NOMO-1 (cell line): Measurements from ENCODE around the gene DYNC1I1.
A peak's percentile ranks its signal among the peaks of the same experiment; 100 is the strongest.

Experiments used
- DNase-seq, 2 experiments: peaks; one replicate each; lab custom pipeline; 2025; ENCODE audit not compliant: unreplicated experiment in 2 of 2; lab: John Stamatoyannopoulos, UW

The DYNC1I1 gene

GRCh38 chr7:95847061-95847460, 74.7 kb downstream of the DYNC1I1 start:
- DNase-seq: no peak

- DNase-seq: no peak
Observed at GRCh38 chr7:95859429-95859828, 87.1 kb downstream of the DYNC1I1 start.

DNA sequence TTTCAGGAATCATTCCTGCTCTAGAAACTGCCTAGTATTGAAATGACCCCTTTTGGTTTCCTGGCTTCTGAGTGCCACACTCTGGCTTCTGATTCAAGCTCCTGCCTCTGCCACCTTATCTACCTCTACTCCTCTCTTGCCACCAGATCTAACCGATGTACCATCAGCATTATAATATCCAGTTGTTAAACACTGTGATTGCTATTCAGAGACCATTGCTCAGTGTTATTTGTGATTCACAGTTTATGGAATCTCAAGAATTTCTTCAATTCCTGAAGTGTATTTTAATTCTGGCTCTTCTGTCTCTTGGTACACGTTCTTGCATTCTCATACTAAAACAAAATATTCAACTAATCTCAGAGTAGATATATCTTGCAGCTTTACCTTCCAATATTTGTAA, 88.7 kb downstream of the DYNC1I1 start:
- no peak for DNase-seq

- no peak for DNase-seq
Observed at GRCh38 chr7:95863623-95864022, 91.3 kb downstream of the DYNC1I1 start.

GRCh38 chr7:95865716-95866371, 93.5 kb downstream of the DYNC1I1 start:
- DNase-seq: no peak

GRCh38 chr7:95867309-95867708, 95.0 kb downstream of the DYNC1I1 start:
- DNase-seq: no peak

- peak; percentile 55 to 81 for DNase-seq
Observed at GRCh38 chr7:95871075-95871848, 98.9 kb downstream of the DYNC1I1 start.

DNA sequence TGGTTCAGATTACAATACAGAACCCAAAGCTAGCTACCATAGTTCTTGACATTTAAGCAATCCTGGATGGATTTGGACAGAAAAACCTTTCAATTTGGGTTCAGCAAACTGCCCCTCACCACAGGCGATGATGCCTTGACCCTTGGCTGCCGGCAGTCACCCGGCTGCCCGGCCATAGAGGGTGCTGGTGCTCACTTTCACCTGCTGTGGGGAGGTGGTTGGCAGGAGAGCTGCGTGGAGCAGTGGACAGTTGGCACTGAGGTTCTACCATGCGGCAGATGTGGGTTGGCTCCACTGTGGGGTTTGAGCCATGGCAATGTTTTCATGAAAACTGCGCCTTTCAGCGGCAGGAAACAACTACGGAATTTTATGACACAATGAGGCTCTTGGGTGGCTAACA, 99.5 kb downstream of the DYNC1I1 start:
- no peak for DNase-seq

DNA sequence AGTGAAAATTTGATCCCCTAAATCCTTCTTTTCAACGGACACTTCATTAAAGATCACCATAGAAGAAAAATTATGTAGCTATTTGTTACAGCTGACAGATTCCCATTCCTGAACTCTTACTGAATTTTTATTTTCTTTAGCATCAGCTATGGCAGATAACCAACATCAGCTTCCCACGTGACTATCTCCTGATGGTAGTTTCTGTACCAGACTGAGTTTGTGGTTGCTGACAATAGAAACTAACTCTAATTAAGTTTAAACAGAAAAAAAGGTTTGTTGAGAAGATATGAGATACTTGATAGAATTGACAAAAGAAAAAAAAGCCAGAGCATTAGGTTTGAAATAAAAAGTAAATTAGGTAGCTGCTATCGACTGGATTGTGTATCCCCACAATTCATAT, 101.8 kb downstream of the DYNC1I1 start:
- DNase-seq: no peak

DNA sequence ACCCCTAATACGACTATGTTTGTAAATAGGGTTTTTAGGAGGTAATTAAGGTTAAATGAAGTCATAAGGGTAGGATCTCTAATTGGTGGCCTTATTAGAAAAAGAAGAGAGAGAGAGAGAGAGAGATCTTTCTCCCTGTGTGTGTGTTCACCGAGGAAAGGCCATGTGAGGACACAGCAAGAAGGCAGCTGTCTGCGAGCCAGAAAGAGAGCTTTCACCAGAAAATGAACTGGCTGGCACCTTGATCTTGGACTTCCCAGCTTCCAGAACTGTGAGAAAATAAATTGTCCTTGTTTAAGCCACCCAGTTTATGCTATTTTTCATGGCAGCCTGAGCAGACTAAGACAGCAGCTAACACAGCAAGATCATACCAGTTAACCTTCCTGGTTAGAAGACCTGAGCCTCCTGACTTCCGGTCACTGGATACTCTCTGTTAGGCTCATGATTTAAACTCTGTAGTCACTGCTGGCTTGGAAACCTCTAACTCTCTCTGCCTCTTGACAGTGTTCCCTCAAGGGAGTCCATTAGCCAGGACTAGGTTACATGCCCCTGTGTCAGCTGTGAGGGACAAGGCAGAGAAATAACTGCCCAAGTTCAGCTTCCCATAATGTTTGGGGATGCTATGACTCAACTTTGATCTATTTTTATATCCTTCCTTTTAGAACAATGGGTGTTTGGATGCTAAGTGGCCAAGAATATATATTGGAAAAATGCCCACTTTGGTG, 102.3 kb downstream of the DYNC1I1 start:
- no peak for DNase-seq

DNA sequence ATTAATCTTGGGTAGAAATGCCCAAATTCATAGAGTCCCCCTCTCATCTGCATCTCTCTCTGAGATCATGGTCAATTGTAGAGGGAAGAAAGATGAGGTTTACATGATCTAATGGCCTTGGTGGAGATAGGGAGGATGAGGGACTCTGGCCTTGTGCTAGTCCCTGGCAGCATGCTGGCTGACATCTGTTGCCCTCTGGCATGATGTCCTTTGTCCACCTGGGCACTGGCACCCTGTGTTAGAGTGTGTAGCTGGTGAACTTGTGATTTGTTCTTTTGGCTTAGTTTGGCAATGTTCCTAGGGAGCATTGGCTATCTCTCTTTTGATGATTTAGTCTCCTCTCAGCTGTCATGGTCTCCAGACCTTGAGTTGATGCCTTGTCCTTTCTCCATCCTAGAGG, 103.2 kb downstream of the DYNC1I1 start:
- DNase-seq: no peak

GRCh38 chr7:95878677-95879076, 106.3 kb downstream of the DYNC1I1 start:
- no peak for DNase-seq

DNA sequence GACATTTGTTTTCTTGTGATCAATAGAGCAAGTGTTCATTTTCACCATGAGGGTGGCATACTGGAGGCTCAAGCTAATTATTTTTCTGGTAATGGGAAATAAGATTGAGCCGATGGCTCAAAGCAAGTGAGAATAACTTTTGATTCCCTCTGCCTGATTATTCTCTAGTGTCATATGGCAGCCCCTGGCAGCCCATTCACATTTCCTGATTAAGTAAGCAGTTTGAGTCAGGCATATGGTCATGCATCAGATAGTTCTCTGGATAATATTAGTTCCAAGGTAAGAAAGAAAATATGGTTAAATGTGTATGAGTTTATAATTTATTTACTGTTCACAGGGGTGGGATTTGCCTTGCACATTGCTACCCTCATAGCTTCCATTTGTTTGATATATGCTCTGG, 109.2 kb downstream of the DYNC1I1 start:
- DNase-seq: no peak

DNA sequence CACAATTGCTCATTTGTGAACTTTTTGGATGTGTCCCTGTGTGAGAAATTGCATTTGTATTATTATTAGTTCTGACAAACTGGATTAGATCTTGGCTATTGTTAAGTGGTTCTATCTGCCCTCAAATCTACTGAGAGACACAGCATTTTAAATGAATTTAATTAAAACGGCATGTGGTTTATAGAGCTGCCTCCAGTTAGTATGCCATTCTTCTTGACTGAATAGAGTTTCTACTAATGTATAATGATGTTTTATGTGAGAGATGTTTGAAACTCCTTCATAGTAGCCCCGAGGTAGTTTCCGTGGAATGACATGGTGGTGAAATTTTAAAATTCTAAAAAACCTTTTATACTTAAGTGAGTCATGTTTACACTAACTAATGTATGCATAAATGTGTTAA, 110.9 kb downstream of the DYNC1I1 start:
- no peak for DNase-seq

GRCh38 chr7:95886501-95887090, 114.2 kb downstream of the DYNC1I1 start:
- peak; percentile 19 to 96 for DNase-seq

- DNase-seq: no peak
Observed at GRCh38 chr7:95893484-95893883, 121.1 kb downstream of the DYNC1I1 start.

DNA sequence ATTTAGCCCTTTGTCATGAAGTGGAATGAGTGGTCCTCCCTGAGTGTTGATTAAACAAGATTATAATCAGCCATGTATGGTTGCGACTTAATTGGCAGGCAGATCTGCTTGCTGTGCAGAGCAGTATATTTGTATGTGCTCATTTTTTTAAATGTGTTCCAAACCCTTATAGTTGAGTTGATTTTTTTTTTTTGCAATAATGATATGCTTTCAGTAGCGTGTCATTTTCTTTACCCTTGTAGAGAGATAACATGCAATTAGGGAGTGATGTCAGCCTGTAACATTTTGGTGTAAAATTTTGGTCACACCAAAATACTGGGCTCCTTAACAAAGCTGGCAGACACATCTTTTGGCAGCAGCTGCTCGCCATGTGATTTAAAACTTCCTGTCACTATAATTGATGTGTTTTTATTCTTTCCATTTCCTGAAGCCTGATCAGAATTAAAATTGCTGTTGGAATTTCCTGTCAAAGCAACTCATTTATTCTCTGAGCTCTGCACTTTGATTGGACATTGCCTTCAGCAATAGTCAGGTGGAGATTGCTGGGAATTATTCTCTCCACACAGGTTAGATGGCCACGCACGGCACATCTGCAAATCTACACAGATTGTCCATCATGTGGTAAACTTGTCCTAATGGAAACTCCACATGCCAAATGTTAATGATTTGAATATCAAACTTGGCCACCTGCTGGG, 125.3 kb downstream of the DYNC1I1 start:
- no peak for DNase-seq

DNA sequence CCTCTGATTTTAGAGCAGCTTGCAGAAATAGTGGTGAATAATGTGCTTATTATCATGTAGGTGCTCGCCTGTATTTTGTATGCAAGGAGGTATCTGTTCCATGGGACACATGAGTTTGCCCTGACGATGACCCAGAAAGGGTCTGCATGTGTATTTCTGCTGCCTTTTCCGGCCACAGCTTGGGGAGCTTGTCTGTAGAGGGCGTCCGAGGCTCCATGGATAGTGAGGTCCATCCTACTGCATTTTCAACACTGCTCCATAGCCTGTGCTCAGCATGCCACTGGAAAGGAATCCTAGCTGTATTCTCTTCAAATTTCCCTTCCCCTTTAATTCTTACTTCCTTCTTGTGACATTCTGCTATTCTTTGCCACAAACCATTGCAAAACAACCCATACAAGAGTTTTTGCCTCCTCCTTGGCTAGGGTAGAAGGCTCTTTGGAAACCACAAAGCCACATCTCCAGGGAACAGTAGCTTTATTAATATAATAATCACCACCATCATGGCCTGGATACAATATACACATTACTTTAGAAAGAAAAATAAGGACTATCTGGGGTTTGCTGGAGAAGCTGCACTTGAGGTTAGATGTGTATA, 127.7 kb downstream of the DYNC1I1 start:
- DNase-seq: peak; percentile 90 to 100

GRCh38 chr7:95901006-95901405, 128.7 kb downstream of the DYNC1I1 start:
- no peak for DNase-seq

DNA sequence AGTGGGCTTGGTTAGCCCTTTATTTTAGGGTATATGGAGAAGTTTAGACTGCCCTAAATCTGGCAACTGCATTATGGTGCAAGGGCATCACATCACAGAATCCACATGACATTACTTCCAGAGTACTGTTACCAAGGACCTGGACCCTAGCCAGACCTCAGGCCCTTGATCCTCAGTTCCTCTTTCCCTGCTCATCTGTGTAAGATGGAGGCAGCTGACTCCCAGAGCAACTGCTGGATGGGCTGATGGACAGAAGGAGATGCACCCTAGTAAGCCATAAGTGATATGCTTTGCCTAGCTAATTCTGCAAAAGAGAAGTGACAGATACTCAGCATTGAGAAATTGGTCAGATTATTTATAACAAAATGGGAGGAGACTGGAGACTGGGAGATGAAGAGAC, 131.7 kb downstream of the DYNC1I1 start:
- peak; percentile 72 to 89 for DNase-seq
